Urinary bladder (tissue), 4 donors: Measurements from ENCODE around the gene RNU6-8. TPM values are rescaled to one million over a fixed set of nuclear protein-coding genes. Genes with fewer than 3 reads are reported as not detected.
A peak's percentile ranks its signal among the peaks of the same experiment; 100 is the strongest.

Experiments
- DNase-seq: peaks from one replicate; pipeline ENCODE4 v3.0.0-alpha.2; 2015; ENCODE audit errors: extremely low spot score
- H3K27ac ChIP-seq: one replicate; pipeline ENCODE4 v1.5.1; 2013; ENCODE audit warnings: low read depth, mild to moderate bottlenecking, moderate library complexity
- H3K36me3 ChIP-seq: one replicate; pipeline ENCODE4 v1.6.1; 2013; ENCODE audit warnings: mild to moderate bottlenecking, moderate library complexity; ENCODE audit not compliant: insufficient read depth
- H3K4me1 ChIP-seq: one replicate; pipeline ENCODE4 v1.6.1; 2013; ENCODE audit warnings: mild to moderate bottlenecking, moderate library complexity; ENCODE audit not compliant: insufficient read depth
- H3K4me3 ChIP-seq: one replicate; pipeline ENCODE4 v1.5.1; 2013; ENCODE audit warnings: low read depth, low read length
- WGBS: extraction: QIAGEN DNeasy Blood & Tissue Kit; methylation state at CpG from one replicate; pipeline ENCODE4 v1.1.7; 2013; 5-methylcytosine and 5-hydroxymethylcytosine counted together
- polyA plus RNA-seq: library from polyadenylated mRNA; stranded (reverse); fragments of 200-250 nt; gene quantifications from one replicate; pipeline ENCODE4 v1.2.3, GENCODE V29; 2013
- small RNA-seq: library from RNA; depleted of rRNA; stranded (forward); fragments of <200 nt; gene quantifications from one replicate; pipeline ENCODE3, GENCODE V24; 2014
- total RNA-seq: library from RNA; depleted of rRNA; stranded (reverse); fragments of >200 nt; gene quantifications from one replicate; pipeline ENCODE4 v1.2.3, GENCODE V29; 2014
- donor health status: healthy with polysubstance abuse.
- donor health status: healthy.

Gene RNU6-8
- total and polyA plus RNA-seq, 2 donors: not detected

- no peaks in the 10 kb centered on the region for H3K4me1 ChIP-seq
- no peak overlapping the region for H3K27ac ChIP-seq
- no peak for DNase-seq
- H3K36me3 ChIP-seq: no peaks in the 10 kb centered on the region
- 79% methylated on average over 1 of the region's 1 CpG for WGBS
- no peak overlapping the region for H3K4me3 ChIP-seq
Observed at GRCh38 chr14:32166924-32167323, 36.1 kb downstream of the RNU6-8 start.

GRCh38 chr14:32166029-32166428, 37.0 kb downstream of the RNU6-8 start:
- Histone ChIP-seq H3K27ac (no peak overlapping the region), H3K36me3 (no peaks in the 10 kb centered on the region), H3K4me1 (no peaks in the 10 kb centered on the region), H3K4me3 (no peak overlapping the region)
- 91% methylated on average over 2 of the region's 2 CpGs for WGBS
- DNase-seq: no peak

Small RNAs within 50 kb of the gene (small RNA-seq; reads per million reads assigned to genes)
- gene RNU6-7 (0.30 reads per million, percentile 9 among the genes with 10 or more reads in this experiment), gene RNU6-8 (not detected)

Other genes with a start within 250 kb of the RNU6-8 start
- gene ARHGAP5, start 126.0 kb downstream of the RNU6-8 start, total RNA-seq: 338 TPM
- 27.1 TPM for gene ARHGAP5, start 126.0 kb downstream of the RNU6-8 start, polyA plus RNA-seq
- not detected for gene RNU6-7, start 1.2 kb downstream of the RNU6-8 start, total RNA-seq
- not detected for gene RNU6-7, start 1.2 kb downstream of the RNU6-8 start, polyA plus RNA-seq
- gene AKAP6, start 126.0 kb upstream of the RNU6-8 start, total RNA-seq: 43.0 TPM
- gene AKAP6, start 126.0 kb upstream of the RNU6-8 start, polyA plus RNA-seq: 7.3 TPM